ENCODE data around the gene STK31.

- TF ChIP-seq POLR2AphosphoS5 (IDR thresholded peaks at IDR 0.05; ENCODE audit: low read depth, low read length) (no peak), TAF1 (IDR thresholded peaks at IDR 0.05; ENCODE audit: low read depth, low read length) (no peak), POLR2A (IDR thresholded peaks at IDR 0.05; ENCODE audit: low read depth, low read length) (no peak)
These were observed 24.3 kb upstream of the STK31 start for GRCh38 chr7:23685731-23686130.
